Spleen (tissue), 7 donors: ENCODE results near the gene STK10.

ENCODE experiments used
- POLR2A ChIP-seq, 3 donors: fragments of 450-650 bp; IDR thresholded peaks; one replicate each; pipeline ENCODE4 v1.5.1; 2017; ENCODE audit warnings: antibody characterized with exemption in 3 of 3, mild to moderate bottlenecking in 1 of 3
- POLR2AphosphoS5 ChIP-seq, 3 donors: sonication (generic); formaldehyde crosslinking; IDR thresholded peaks; one replicate each; pipeline ENCODE4 v1.5.1; 2017; ENCODE audit warnings: antibody characterized with exemption in 3 of 3
- TF ChIP-seq, protein P1 (sequence below), 11 experiments: fragments of 200-600 bp in 7 of 11; fragments of 450-650 bp in 4 of 11; sonication (generic) in 4 of 11; IDR thresholded peaks in 8 of 11; conservative IDR thresholded peaks in 3 of 11; 1 replicate in 7 of 11; 2 replicates in 4 of 11; pipeline versions ENCODE4 v1.4.0 to v1.8.0; 2016 to 2021; ENCODE audit warnings: antibody characterized with exemption in 11 of 11, inconsistent platforms in 4 of 11, mild to moderate bottlenecking in 1 of 11
- donor health status: DM: no; HTN: no; CAD: no; lungs with moderate emphysema.
- donor health status: DM: no; HTN: no; CAD: no.
- donor health status: DM: no; HTN: no; CAD: no.

DNA sequence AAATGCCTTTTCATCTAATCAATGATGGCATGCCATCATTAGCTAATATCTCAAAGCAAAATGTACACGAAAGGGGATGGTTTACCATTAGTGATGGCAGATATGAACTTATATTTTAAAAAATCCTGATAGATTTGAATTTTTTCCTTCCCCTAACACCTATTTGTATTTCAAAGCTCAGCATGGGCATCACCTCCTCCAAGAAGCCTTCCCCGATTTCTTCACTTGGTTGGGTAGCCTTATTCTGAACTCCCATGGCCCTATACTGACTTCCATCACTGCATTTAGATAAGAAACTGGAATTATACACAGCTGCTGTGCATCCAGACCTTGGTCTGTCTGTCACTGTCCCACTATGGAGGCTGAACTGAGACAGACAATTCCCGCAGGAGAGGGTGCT lies 132.0 kb downstream of the STK10 start:
- TF ChIP-seq, protein P1, sequence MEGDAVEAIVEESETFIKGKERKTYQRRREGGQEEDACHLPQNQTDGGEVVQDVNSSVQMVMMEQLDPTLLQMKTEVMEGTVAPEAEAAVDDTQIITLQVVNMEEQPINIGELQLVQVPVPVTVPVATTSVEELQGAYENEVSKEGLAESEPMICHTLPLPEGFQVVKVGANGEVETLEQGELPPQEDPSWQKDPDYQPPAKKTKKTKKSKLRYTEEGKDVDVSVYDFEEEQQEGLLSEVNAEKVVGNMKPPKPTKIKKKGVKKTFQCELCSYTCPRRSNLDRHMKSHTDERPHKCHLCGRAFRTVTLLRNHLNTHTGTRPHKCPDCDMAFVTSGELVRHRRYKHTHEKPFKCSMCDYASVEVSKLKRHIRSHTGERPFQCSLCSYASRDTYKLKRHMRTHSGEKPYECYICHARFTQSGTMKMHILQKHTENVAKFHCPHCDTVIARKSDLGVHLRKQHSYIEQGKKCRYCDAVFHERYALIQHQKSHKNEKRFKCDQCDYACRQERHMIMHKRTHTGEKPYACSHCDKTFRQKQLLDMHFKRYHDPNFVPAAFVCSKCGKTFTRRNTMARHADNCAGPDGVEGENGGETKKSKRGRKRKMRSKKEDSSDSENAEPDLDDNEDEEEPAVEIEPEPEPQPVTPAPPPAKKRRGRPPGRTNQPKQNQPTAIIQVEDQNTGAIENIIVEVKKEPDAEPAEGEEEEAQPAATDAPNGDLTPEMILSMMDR (IDR thresholded peaks at IDR 0.05 in 8 of 11, conservative IDR thresholded peaks at IDR 0.05 in 3 of 11), result no peak
- TF ChIP-seq POLR2AphosphoS5 (IDR thresholded peaks at IDR 0.05), result no peak
- no peak for TF ChIP-seq POLR2A (IDR thresholded peaks at IDR 0.05)
